ENCODE data around the gene SETD6.
"Not testable (repeated sequence)": the region's sequence is repeated elsewhere in the genome, so short reads cannot be mapped to it uniquely, and the experiment has no call there.

The SETD6 gene

GRCh38 chr16:58548378-58548777, 33.1 kb downstream of the SETD6 start:
- no peak for DNase-seq

- no peak for DNase-seq
These were observed 36.2 kb downstream of the SETD6 start for GRCh38 chr16:58551496-58551895.

- DNase-seq: no peak
These were observed 41.4 kb downstream of the SETD6 start for GRCh38 chr16:58556678-58557077.

GRCh38 chr16:58563235-58563634, 47.9 kb downstream of the SETD6 start:
- DNase-seq: no peak

- DNase-seq: no peak
These were observed 48.5 kb downstream of the SETD6 start for GRCh38 chr16:58563775-58564174.

GRCh38 chr16:58565697-58566096, 50.4 kb downstream of the SETD6 start:
- DNase-seq: not testable (repeated sequence)
